Lower leg skin (tissue), 4 donors: Measurements from ENCODE around the gene PVALB. TPM values are rescaled to one million over a fixed set of nuclear protein-coding genes. Genes with fewer than 3 reads are reported as not detected.
A peak's percentile ranks its signal among the peaks of the same experiment; 100 is the strongest.

Experiments
- DNase-seq, 2 donors: peaks; one replicate each; pipeline ENCODE4 v3.0.0-alpha.2; 2019; ENCODE audit warnings: low spot score in 2 of 2
- H3K4me3 ChIP-seq: fragments of 200-600 bp; sonication (generic); 2 replicates; pipeline ENCODE4 v1.5.1; 2017; ENCODE audit warnings: mild to moderate bottlenecking, low read depth; ENCODE audit not compliant: poor library complexity, severe bottlenecking
- CTCF ChIP-seq, 3 donors: fragments of 450-650 bp; IDR thresholded peaks; one replicate each; pipeline ENCODE4 v1.5.1; 2016; ENCODE audit warnings: antibody characterized with exemption in 3 of 3, mild to moderate bottlenecking in 3 of 3, moderate library complexity in 2 of 3
- POLR2A ChIP-seq, 2 donors: fragments of 450-650 bp; IDR thresholded peaks; one replicate each; pipeline ENCODE4 v1.6.1; 2016 to 2017; ENCODE audit warnings: antibody characterized with exemption in 2 of 2, mild to moderate bottlenecking in 1 of 2, moderate library complexity in 1 of 2
- WGBS, 2 donors: methylation state at CpG; one replicate each; pipeline ENCODE4 v1.1.5; 2018; 5-methylcytosine and 5-hydroxymethylcytosine counted together
- intact Hi-C: fragments of 100-400 bp; cut with DNase I; formaldehyde crosslinking; loops from one replicate; pipeline ENCODE4 v1.15.0; 2023; ENCODE audit warnings: low total_unique reads
- total RNA-seq, 4 donors: library from RNA; depleted of rRNA; stranded (reverse); fragments of >200 nt; gene quantifications; one replicate each; pipeline ENCODE4 v1.1.0, GENCODE V29; 2016

Gene PVALB
- not detected for total RNA-seq

GRCh38 chr22:36816636-36817524 is at the start of gene PVALB:
TSS of gene PVALB (minus strand) at chr22:36817035. CDS start at chr22:36817005, 30 bp downstream.
- WGBS, 2 donors = 5% methylated on average over 50 to 69 of the region's 75 CpGs
- TF ChIP-seq POLR2A (IDR thresholded peaks at IDR 0.05) (no peak), CTCF (IDR thresholded peaks at IDR 0.05) (no peak)
- intact Hi-C loops = no loop called here
- no peak within 1 kb of the TSS for H3K4me3 ChIP-seq
- no peak for DNase-seq

- intact Hi-C loops = no loop called here
- TF ChIP-seq POLR2A (IDR thresholded peaks at IDR 0.05) (no peak), CTCF (IDR thresholded peaks at IDR 0.05) (no peak)
- DNase-seq = no peak
- WGBS, 2 donors = 17 to 29% methylated on average over 13 of the region's 13 CpGs
- no peak overlapping the region for H3K4me3 ChIP-seq
These were observed 48.5 kb upstream of the PVALB start for GRCh38 chr22:36865346-36865745.

- TF ChIP-seq CTCF (IDR thresholded peaks at IDR 0.05) (no peak), POLR2A (IDR thresholded peaks at IDR 0.05) (no peak)
- no peak overlapping the region for H3K4me3 ChIP-seq
- DNase-seq = no peak
- WGBS, 2 donors = 73 to 75% methylated on average over 14 of the region's 14 CpGs
- intact Hi-C loops = no loop called here
These were observed 47.8 kb upstream of the PVALB start for GRCh38 chr22:36864454-36865215.

- DNase-seq = no peak
- intact Hi-C loops = no loop called here
These were observed 47.1 kb upstream of the PVALB start for GRCh38 chr22:36863979-36864378.

GRCh38 chr22:36863281-36863680 is 46.4 kb upstream of the PVALB start:
- 84 to 86% methylated on average over 11 of the region's 11 CpGs for WGBS, 2 donors
- H3K4me3 ChIP-seq = no peak overlapping the region
- intact Hi-C loops = no loop called here
- TF ChIP-seq POLR2A (IDR thresholded peaks at IDR 0.05) = no peak
- no peak for TF ChIP-seq CTCF (IDR thresholded peaks at IDR 0.05)
- peak in 1 of 2 donors; percentile 84 for DNase-seq

More at GRCh38 chr22:36863979-36864378, 47.1 kb upstream of the PVALB start:
- TF ChIP-seq CTCF (IDR thresholded peaks at IDR 0.05) = no peak
- TF ChIP-seq POLR2A (IDR thresholded peaks at IDR 0.05) = no peak
- WGBS, 2 donors = 90 to 92% methylated on average over 6 of the region's 6 CpGs
- no peak overlapping the region for H3K4me3 ChIP-seq
